OCI-LY1 (cell line): ENCODE data around the gene CELF2.

Experiments
- H2AFZ ChIP-seq: fragments of 200-600 bp; sonication (generic), shearing (Covaris generic); 2 replicates; pipeline ENCODE4 v1.6.0; 2014; ENCODE audit warnings: antibody characterized with exemption, mild to moderate bottlenecking, low read length
- H3F3A ChIP-seq: fragments of 200-600 bp; sonication (generic), shearing (Covaris generic); 2 replicates; pipeline ENCODE4 v1.6.0; 2014; ENCODE audit warnings: mild to moderate bottlenecking, antibody characterized with exemption, low read length, moderate library complexity; ENCODE audit not compliant: insufficient read depth
- H3K27ac ChIP-seq: fragments of 200-600 bp; sonication (generic); 2 replicates; pipeline ENCODE4 v1.5.1; 2014; ENCODE audit warnings: low read length, mixed run types, mild to moderate bottlenecking, low read depth; ENCODE audit not compliant: poor library complexity, severe bottlenecking
- H3K27me3 ChIP-seq: fragments of 200-600 bp; sonication (generic); 2 replicates; pipeline ENCODE4 v1.6.0; 2014; ENCODE audit warnings: antibody characterized with exemption, mild to moderate bottlenecking, low read length, moderate library complexity; ENCODE audit not compliant: insufficient read depth
- H3K36me3 ChIP-seq: fragments of 200-600 bp; sonication (generic); 2 replicates; pipeline ENCODE4 v1.6.1; 2014; ENCODE audit warnings: mild to moderate bottlenecking, antibody characterized with exemption, low read length, moderate library complexity, mixed read lengths; ENCODE audit not compliant: insufficient read depth
- H3K4me1 ChIP-seq: fragments of 200-600 bp; sonication (generic); 2 replicates; pipeline ENCODE4 v1.5.1; 2014; ENCODE audit warnings: mild to moderate bottlenecking, low read length, moderate library complexity; ENCODE audit not compliant: insufficient read depth, severe bottlenecking
- H3K4me2 ChIP-seq: fragments of 200-600 bp; sonication (generic), shearing (Covaris generic); 2 replicates; pipeline ENCODE4 v1.6.1; 2014; ENCODE audit warnings: low read length
- H3K4me3 ChIP-seq: fragments of 200-600 bp; sonication (generic); 2 replicates; pipeline ENCODE4 v1.5.1; 2014; ENCODE audit warnings: low read length, low read depth, mild to moderate bottlenecking, mixed read lengths; ENCODE audit not compliant: poor library complexity, severe bottlenecking
- H3K79me2 ChIP-seq: fragments of 200-600 bp; shearing (Covaris generic); 2 replicates; pipeline ENCODE4 v1.6.1; 2016; ENCODE audit warnings: mixed run types, low read length, mixed read lengths; ENCODE audit not compliant: insufficient read depth
- H3K9ac ChIP-seq: fragments of 200-600 bp; sonication (generic), shearing (Covaris generic); 2 replicates; pipeline ENCODE4 v1.6.1; 2014; ENCODE audit warnings: mild to moderate bottlenecking, low read length, mixed read lengths
- H3K9me2 ChIP-seq: fragments of 200-600 bp; sonication (generic), shearing (Covaris generic); 2 replicates; pipeline ENCODE4 v1.6.1; 2014; ENCODE audit warnings: low read depth, mild to moderate bottlenecking, low read length, mixed read lengths
- H3K9me3 ChIP-seq: fragments of 200-600 bp; shearing (Covaris generic); 2 replicates; pipeline ENCODE4 v1.6.1; 2014; ENCODE audit warnings: low read length, mixed read lengths
- H4K20me1 ChIP-seq: fragments of 200-600 bp; sonication (generic), shearing (Covaris generic); 2 replicates; pipeline ENCODE4 v1.6.0; 2016; ENCODE audit warnings: mild to moderate bottlenecking, low read length; ENCODE audit not compliant: insufficient read depth
- EZH2 ChIP-seq: fragments of 200-600 bp; sonication (generic), shearing (Covaris generic); IDR thresholded peaks from 2 replicates; pipeline ENCODE4 v1.8.0; 2017; ENCODE audit warnings: borderline replicate concordance, mixed run types, mild to moderate bottlenecking, antibody characterized with exemption, low read length, moderate library complexity, mixed read lengths
- TF ChIP-seq, protein P1 (sequence below): fragments of 200-600 bp; sonication (generic), shearing (Covaris generic); IDR thresholded peaks from 2 replicates; pipeline ENCODE4 v1.5.1; 2017; ENCODE audit warnings: mild to moderate bottlenecking, antibody characterized with exemption, low read length, moderate library complexity, mixed read lengths

The CELF2 gene

DNA sequence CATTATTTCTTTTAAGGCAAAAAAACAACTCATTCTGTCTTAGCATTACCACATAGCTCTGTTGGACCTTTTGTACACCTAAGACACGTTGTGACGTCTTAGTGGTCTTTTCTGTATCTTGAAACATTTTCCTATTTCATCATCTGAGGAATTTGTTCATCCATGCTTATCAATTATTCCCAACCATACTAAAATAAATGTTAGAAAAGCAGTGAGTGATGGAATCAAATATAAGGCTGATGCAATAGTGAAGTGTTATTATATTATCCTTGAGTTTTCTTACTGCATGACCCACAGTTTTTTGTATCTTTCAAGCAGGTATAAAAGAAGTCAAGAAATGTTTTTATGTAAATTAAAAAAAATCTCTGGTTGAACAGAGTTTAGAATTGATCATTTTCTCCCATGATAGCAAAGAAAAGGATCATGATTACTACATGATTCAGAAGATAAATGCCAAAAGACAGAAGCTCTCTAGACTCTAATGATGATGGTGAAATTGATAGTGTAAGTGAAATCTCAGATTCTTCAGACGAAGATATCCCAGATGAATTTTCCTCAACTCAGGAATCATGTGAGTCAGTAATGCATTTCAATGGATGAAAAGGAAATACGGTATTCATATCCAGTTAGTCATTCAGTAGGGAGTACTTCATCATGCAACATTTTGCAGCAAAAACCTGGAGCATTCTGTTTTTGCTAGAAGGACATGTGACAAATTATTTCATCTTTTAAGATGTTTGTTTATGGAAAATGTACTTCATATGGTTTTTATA, 51.4 kb downstream of the CELF2 start:
- H3K9me3 ChIP-seq = no peaks in the 10 kb centered on the region
- no peak overlapping the region for H3K4me2 ChIP-seq
- no peaks in the 10 kb centered on the region for H3K9me2 ChIP-seq
- H3K4me1 ChIP-seq = no peaks in the 10 kb centered on the region
- no peak for TF ChIP-seq EZH2
- TF ChIP-seq, protein P1, sequence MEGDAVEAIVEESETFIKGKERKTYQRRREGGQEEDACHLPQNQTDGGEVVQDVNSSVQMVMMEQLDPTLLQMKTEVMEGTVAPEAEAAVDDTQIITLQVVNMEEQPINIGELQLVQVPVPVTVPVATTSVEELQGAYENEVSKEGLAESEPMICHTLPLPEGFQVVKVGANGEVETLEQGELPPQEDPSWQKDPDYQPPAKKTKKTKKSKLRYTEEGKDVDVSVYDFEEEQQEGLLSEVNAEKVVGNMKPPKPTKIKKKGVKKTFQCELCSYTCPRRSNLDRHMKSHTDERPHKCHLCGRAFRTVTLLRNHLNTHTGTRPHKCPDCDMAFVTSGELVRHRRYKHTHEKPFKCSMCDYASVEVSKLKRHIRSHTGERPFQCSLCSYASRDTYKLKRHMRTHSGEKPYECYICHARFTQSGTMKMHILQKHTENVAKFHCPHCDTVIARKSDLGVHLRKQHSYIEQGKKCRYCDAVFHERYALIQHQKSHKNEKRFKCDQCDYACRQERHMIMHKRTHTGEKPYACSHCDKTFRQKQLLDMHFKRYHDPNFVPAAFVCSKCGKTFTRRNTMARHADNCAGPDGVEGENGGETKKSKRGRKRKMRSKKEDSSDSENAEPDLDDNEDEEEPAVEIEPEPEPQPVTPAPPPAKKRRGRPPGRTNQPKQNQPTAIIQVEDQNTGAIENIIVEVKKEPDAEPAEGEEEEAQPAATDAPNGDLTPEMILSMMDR = no peak
- no peaks in the 10 kb centered on the region for H3F3A ChIP-seq
- no peak overlapping the region for H2AFZ ChIP-seq
- H3K36me3 ChIP-seq = no peaks in the 10 kb centered on the region
- no peak overlapping the region for H3K9ac ChIP-seq
- no peaks in the 10 kb centered on the region for H4K20me1 ChIP-seq
- H3K27me3 ChIP-seq = no peaks in the 10 kb centered on the region
- H3K4me3 ChIP-seq = no peak overlapping the region
- H3K27ac ChIP-seq = no peak overlapping the region
- H3K79me2 ChIP-seq = no peaks in the 10 kb centered on the region

DNA sequence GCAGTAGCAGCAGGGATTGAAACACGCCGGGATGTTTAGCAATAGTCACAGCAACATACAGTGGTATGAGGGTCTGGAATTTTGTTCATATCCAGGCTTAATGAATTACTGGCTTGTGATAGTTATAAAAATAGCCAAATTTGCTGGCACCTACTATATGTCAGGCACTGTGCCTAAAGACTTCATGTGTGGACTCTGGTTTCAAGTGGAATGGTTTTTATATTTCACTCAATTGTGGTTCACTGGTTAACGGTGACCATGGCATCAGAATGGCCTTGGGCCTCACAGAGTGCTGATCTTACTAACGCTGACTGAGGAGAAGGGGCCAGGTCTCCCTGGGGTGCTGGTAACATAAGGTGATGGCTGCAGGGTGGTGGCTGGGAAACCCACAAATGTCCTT, 55.7 kb downstream of the CELF2 start:
- no peaks in the 10 kb centered on the region for H4K20me1 ChIP-seq
- no peaks in the 10 kb centered on the region for H3K27me3 ChIP-seq
- H3K27ac ChIP-seq = no peak overlapping the region
- TF ChIP-seq, protein P1 = no peak
- no peak for TF ChIP-seq EZH2
- no peaks in the 10 kb centered on the region for H3K9me2 ChIP-seq
- no peak overlapping the region for H3K4me3 ChIP-seq
- H3K36me3 ChIP-seq = no peaks in the 10 kb centered on the region
- no peaks in the 10 kb centered on the region for H3K79me2 ChIP-seq
- H3K9ac ChIP-seq = no peak overlapping the region
- H3K4me2 ChIP-seq = no peak overlapping the region
- H2AFZ ChIP-seq = no peak overlapping the region
- no peaks in the 10 kb centered on the region for H3F3A ChIP-seq
- no peaks in the 10 kb centered on the region for H3K9me3 ChIP-seq
- H3K4me1 ChIP-seq = no peaks in the 10 kb centered on the region

DNA sequence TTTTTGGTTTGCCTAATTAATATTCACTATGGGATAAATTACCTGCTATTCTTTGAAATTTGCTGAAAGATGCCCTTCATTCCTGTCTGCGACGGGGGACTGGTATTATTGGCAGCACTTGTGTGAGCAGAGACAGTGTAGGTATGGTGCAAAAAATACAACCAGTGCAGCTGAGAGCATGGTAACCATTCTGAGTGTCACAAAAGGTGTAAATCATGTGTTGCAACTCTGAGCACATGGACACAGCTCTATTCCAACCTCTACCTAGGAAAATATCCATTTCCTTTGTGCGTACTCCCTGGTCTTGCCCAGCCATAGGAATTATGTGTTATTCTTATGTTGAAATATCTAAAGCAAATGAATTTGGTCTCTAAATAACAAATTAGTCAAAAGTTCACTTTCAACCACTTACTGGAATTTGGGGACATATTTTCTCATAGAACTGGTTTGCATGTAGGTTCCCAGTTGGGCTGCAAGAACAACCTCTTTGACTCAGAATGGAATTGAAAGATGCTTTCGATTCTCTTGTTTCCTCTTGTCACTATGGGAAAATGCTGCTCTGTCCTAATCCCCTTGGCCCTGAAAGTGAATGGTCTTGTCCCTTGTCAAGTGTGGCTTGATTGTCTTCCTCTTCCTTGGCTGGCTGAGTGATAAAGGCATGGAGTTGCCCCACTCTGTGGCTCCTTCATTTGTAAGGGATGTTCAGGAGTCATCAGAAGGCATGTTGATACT, 57.0 kb downstream of the CELF2 start:
- H4K20me1 ChIP-seq = no peaks in the 10 kb centered on the region
- H3K4me3 ChIP-seq = no peak overlapping the region
- H3K27me3 ChIP-seq = no peaks in the 10 kb centered on the region
- H3K36me3 ChIP-seq = no peaks in the 10 kb centered on the region
- H3F3A ChIP-seq = no peaks in the 10 kb centered on the region
- no peaks in the 10 kb centered on the region for H3K9me2 ChIP-seq
- no peaks in the 10 kb centered on the region for H3K9me3 ChIP-seq
- no peak overlapping the region for H3K9ac ChIP-seq
- H3K27ac ChIP-seq = no peak overlapping the region
- H2AFZ ChIP-seq = no peak overlapping the region
- no peaks in the 10 kb centered on the region for H3K4me1 ChIP-seq
- TF ChIP-seq, protein P1 = no peak
- TF ChIP-seq EZH2 = no peak
- H3K4me2 ChIP-seq = no peak overlapping the region
- no peaks in the 10 kb centered on the region for H3K79me2 ChIP-seq
